H9 (cell line): ENCODE measurements around the gene RSPH10B. TPM values are rescaled to one million over a fixed set of nuclear protein-coding genes. Genes with fewer than 3 reads are reported as not detected.
"Not testable (repeated sequence)": the region's sequence is repeated elsewhere in the genome, so short reads cannot be mapped to it uniquely, and the experiment has no call there.

Experiments
- DNase-seq: peaks from one replicate; pipeline ENCODE4 v3.0.0-alpha.2; 2017
- H2AFZ ChIP-seq: one replicate; pipeline ENCODE4 v1.6.1; 2013; ENCODE audit warnings: mild to moderate bottlenecking, low read length, control low read depth, moderate library complexity
- H2AK5ac ChIP-seq: 2 replicates; pipeline ENCODE4 v1.6.1; 2013; ENCODE audit warnings: low read length, control low read depth, mixed read lengths; ENCODE audit not compliant: insufficient read length
- H2BK120ac ChIP-seq: one replicate; pipeline ENCODE4 v1.6.1; 2013; ENCODE audit warnings: low read depth, mild to moderate bottlenecking, low read length, control low read depth, inconsistent platforms; ENCODE audit not compliant: poor library complexity, severe bottlenecking
- H2BK12ac ChIP-seq: 2 replicates; pipeline ENCODE4 v1.6.1; 2013; ENCODE audit warnings: low read length, control low read depth, mixed read lengths, low read depth; ENCODE audit not compliant: insufficient read length
- H2BK15ac ChIP-seq: 2 replicates; pipeline ENCODE4 v1.6.1; 2013; ENCODE audit warnings: low read depth, low read length, control low read depth
- H2BK20ac ChIP-seq: one replicate; pipeline ENCODE4 v1.6.1; 2013; ENCODE audit warnings: low read depth, mild to moderate bottlenecking, low read length, control low read depth, inconsistent platforms; ENCODE audit not compliant: poor library complexity, severe bottlenecking
- H2BK5ac ChIP-seq: 2 replicates; pipeline ENCODE4 v1.6.1; 2013; ENCODE audit warnings: low read length, control low read depth, mixed read lengths; ENCODE audit not compliant: insufficient read length
- H3K14ac ChIP-seq: 2 replicates; pipeline ENCODE4 v1.6.1; 2013; ENCODE audit warnings: low read length, control low read depth; ENCODE audit not compliant: insufficient read depth
- H3K18ac ChIP-seq: 2 replicates; pipeline ENCODE4 v1.6.1; 2013; ENCODE audit warnings: low read depth, mild to moderate bottlenecking, mixed read lengths, low read length, control low read depth; ENCODE audit not compliant: insufficient read length
- H3K23ac ChIP-seq: 2 replicates; pipeline ENCODE4 v1.6.1; 2013; ENCODE audit warnings: low read length, control low read depth, mixed read lengths, low read depth; ENCODE audit not compliant: insufficient read length
- H3K23me2 ChIP-seq: 2 replicates; pipeline ENCODE4 v1.6.1; 2013; ENCODE audit warnings: low read depth, mild to moderate bottlenecking, mixed read lengths, low read length, control low read depth; ENCODE audit not compliant: insufficient read length, poor library complexity, severe bottlenecking
- H3K27ac ChIP-seq: 2 replicates; pipeline ENCODE4 v1.5.1; 2013; ENCODE audit warnings: low read length, control low read depth, mixed read lengths, low read depth; ENCODE audit not compliant: insufficient read length
- H3K27me3 ChIP-seq: 2 replicates; pipeline ENCODE4 v1.6.1; 2013; ENCODE audit warnings: low read length, control low read depth, inconsistent platforms; ENCODE audit not compliant: insufficient read depth
- H3K4ac ChIP-seq: 2 replicates; pipeline ENCODE4 v1.6.1; 2013; ENCODE audit warnings: low read depth, mild to moderate bottlenecking, control low read depth, inconsistent platforms, low read length, moderate library complexity
- H3K4me1 ChIP-seq: 2 replicates; pipeline ENCODE4 v1.6.1; 2013; ENCODE audit warnings: low read length, control low read depth, inconsistent platforms; ENCODE audit not compliant: insufficient read depth
- H3K4me2 ChIP-seq: 2 replicates; pipeline ENCODE4 v1.6.1; 2013; ENCODE audit warnings: low read length, control low read depth, mixed read lengths; ENCODE audit not compliant: insufficient read length, insufficient read depth
- H3K56ac ChIP-seq: 2 replicates; pipeline ENCODE4 v1.6.1; 2013; ENCODE audit warnings: low read depth, mild to moderate bottlenecking, mixed read lengths, low read length, control low read depth; ENCODE audit not compliant: insufficient read length
- H3K79me1 ChIP-seq: 2 replicates; pipeline ENCODE4 v1.6.1; 2013; ENCODE audit warnings: low read depth, mild to moderate bottlenecking, moderate library complexity, low read length, control low read depth, inconsistent platforms; ENCODE audit not compliant: insufficient read depth, poor library complexity, severe bottlenecking
- H3K79me2 ChIP-seq: 2 replicates; pipeline ENCODE4 v1.6.1; 2013; ENCODE audit warnings: low read length, control low read depth, inconsistent platforms; ENCODE audit not compliant: insufficient read depth
- H3K9ac ChIP-seq: 2 replicates; pipeline ENCODE4 v1.6.1; 2013; ENCODE audit warnings: low read length, control low read depth, mixed read lengths; ENCODE audit not compliant: insufficient read length; ENCODE audit errors: extremely low read depth
- H3K9me3 ChIP-seq: one replicate; pipeline ENCODE4 v1.6.1; 2013; ENCODE audit warnings: low read depth, low read length, inconsistent platforms; ENCODE audit not compliant: control insufficient read depth
- H3T11ph ChIP-seq: one replicate; pipeline ENCODE4 v1.6.1; 2013; ENCODE audit warnings: mild to moderate bottlenecking, low read length, control low read depth, inconsistent platforms
- H4K20me1 ChIP-seq: one replicate; pipeline ENCODE4 v1.6.1; 2013; ENCODE audit not compliant: control insufficient read depth, insufficient read length, insufficient read depth
- H4K5ac ChIP-seq: 2 replicates; pipeline ENCODE4 v1.6.1; 2013; ENCODE audit warnings: low read depth, mild to moderate bottlenecking, mixed read lengths, low read length, control low read depth; ENCODE audit not compliant: insufficient read length
- H4K8ac ChIP-seq: replicated peaks from 2 replicates; pipeline ENCODE4 v1.6.1; 2013; ENCODE audit warnings: low read length, control low read depth, mixed read lengths, low read depth; ENCODE audit not compliant: insufficient read length
- H4K91ac ChIP-seq: 2 replicates; pipeline ENCODE4 v1.6.1; 2013; ENCODE audit warnings: low read depth, mild to moderate bottlenecking, moderate library complexity, mixed read lengths, low read length, control low read depth; ENCODE audit not compliant: insufficient read length
- H3K27ac Mint-ChIP-seq, 3 experiments: 2 replicates in 2 of 3; 3 replicates in 1 of 3; pipeline ENCODE4 v1.8.0; 2020 to 2021; ENCODE audit warnings: mixed read lengths in 3 of 3, mild to moderate bottlenecking in 1 of 3, moderate library complexity in 1 of 3
- H3K27me3 Mint-ChIP-seq: 2 replicates; pipeline ENCODE4 v1.8.0; 2021; ENCODE audit warnings: low read depth, mild to moderate bottlenecking, moderate library complexity, mixed read lengths
- H3K36me3 Mint-ChIP-seq, 3 experiments: 2 replicates in 2 of 3; 3 replicates in 1 of 3; pipeline ENCODE4 v1.8.0; 2020 to 2021; ENCODE audit warnings: low read depth in 3 of 3, mixed read lengths in 3 of 3; ENCODE audit not compliant: insufficient read depth in 1 of 3
- H3K4me1 Mint-ChIP-seq, 2 experiments: 2 replicates each; pipeline ENCODE4 v1.8.0; 2020; ENCODE audit warnings: mixed read lengths in 2 of 2
- H3K4me3 Mint-ChIP-seq, 2 experiments: 2 replicates in 1 of 2; 3 replicates in 1 of 2; pipeline ENCODE4 v1.8.0; 2020 to 2021; ENCODE audit warnings: mild to moderate bottlenecking in 2 of 2, mixed read lengths in 2 of 2, moderate library complexity in 1 of 2
- H3K9me3 Mint-ChIP-seq, 2 experiments: 2 replicates in 1 of 2; 3 replicates in 1 of 2; pipeline ENCODE4 v1.8.0; 2020; ENCODE audit warnings: mild to moderate bottlenecking in 2 of 2, mixed read lengths in 2 of 2, moderate library complexity in 1 of 2
- WGBS: extraction: QIAGEN DNeasy Blood & Tissue Kit; methylation state at CpG from one replicate; pipeline ENCODE4 v1.1.7; 2013; ENCODE audit warnings: missing lambda C conversion rate, low lambda C conversion rate, mixed read lengths; ENCODE audit not compliant: insufficient read length; ENCODE audit errors: extremely low coverage; 5-methylcytosine and 5-hydroxymethylcytosine counted together
- long read RNA-seq: library from polyadenylated mRNA; unstranded; transcript quantifications from one replicate; pipeline ENCODE4 v2.0.0, GENCODE V29; 2020
- total RNA-seq: library from RNA; stranded (reverse); gene quantifications from 2 replicates; pipeline ENCODE4 v1.2.1, GENCODE V29; 2021

Gene RSPH10B
- total RNA-seq, result 0.63 and 1.1 TPM in 2 replicates
- long read RNA-seq, partial matches to known transcripts, result 0 of 4 reads
- long read RNA-seq, other reads (novel, unspliced or antisense), result 4 of 4 reads

DNA sequence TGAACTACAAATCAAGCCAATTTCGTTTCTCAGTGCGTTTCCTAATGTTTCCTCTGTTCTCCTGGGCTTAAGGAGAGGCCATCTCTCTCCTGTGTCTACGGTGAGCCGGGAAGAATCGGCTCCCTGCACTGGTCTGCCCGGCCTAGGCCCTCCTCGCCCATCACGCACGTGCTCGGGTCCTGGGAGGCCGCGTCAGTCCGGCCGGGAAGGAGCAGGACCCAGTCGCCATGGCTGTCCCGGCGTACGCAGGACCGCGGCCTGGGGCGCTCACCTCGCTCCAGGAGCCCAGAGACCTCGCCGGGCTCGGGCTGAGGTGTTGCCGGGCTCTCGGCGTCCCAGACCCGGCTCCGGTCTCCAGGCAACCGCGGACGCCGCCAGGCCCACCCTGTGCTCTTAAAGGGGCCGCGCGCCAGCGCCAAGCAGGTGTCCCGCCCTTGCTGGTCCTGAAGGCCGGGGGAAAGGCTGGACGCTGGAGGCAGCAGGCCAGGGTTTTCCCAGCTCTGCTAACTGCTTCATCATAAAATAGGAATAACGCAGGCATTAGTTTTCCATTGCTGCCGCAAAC, at the start of gene RSPH10B:
Gene RSPH10B (minus strand): TSS at position 343 of the 565 bp plus-strand sequence. CDS start 3,573 bp downstream, outside the sequence.
- not testable (repeated sequence) for H3K18ac ChIP-seq, H3K4ac ChIP-seq, H2AK5ac ChIP-seq, H3K27ac Mint-ChIP-seq, H2BK20ac ChIP-seq, H3T11ph ChIP-seq, H4K8ac ChIP-seq, H2BK120ac ChIP-seq, H3K27me3 Mint-ChIP-seq, H3K36me3 Mint-ChIP-seq, H3K56ac ChIP-seq, H4K91ac ChIP-seq, H3K9ac ChIP-seq, H2BK5ac ChIP-seq, H3K9me3 Mint-ChIP-seq, H3K14ac ChIP-seq, H3K27me3 ChIP-seq, H3K4me2 ChIP-seq, H3K23me2 ChIP-seq, H4K20me1 ChIP-seq, H3K4me1 ChIP-seq, H3K9me3 ChIP-seq, H3K4me1 Mint-ChIP-seq, H3K79me1 ChIP-seq, H2BK12ac ChIP-seq, H3K23ac ChIP-seq, H3K79me2 ChIP-seq, H2AFZ ChIP-seq, H3K27ac ChIP-seq, H3K4me3 Mint-ChIP-seq, H2BK15ac ChIP-seq, H4K5ac ChIP-seq
- peak; percentile 43 for DNase-seq
- WGBS, result no CpG with 5 or more reads among the region's 43 CpGs
